ENCODE results near the gene RGS6.

DNA sequence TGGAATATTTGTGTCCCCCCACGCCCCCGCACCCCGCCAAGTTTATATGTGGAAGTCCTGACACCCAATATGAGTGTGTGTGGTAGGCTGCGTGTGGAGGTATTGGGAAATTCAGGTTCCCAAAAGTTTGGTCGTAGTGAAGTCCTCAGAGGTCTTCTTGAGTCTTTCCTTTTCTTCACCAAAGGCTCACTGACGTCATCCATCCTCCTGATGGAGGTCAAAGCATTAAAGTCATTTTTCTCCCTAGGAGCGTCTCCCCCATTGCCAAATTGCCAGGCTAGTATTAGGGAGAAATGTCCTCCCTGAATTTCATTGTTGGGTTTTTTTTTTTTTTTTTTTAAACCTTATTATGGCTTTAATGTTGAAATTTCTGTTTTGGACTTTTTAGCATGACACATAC, 113.7 kb downstream of the RGS6 start:
- TF ChIP-seq POLR2A (IDR thresholded peaks at IDR 0.05), result no peak
- TF ChIP-seq, protein P1, sequence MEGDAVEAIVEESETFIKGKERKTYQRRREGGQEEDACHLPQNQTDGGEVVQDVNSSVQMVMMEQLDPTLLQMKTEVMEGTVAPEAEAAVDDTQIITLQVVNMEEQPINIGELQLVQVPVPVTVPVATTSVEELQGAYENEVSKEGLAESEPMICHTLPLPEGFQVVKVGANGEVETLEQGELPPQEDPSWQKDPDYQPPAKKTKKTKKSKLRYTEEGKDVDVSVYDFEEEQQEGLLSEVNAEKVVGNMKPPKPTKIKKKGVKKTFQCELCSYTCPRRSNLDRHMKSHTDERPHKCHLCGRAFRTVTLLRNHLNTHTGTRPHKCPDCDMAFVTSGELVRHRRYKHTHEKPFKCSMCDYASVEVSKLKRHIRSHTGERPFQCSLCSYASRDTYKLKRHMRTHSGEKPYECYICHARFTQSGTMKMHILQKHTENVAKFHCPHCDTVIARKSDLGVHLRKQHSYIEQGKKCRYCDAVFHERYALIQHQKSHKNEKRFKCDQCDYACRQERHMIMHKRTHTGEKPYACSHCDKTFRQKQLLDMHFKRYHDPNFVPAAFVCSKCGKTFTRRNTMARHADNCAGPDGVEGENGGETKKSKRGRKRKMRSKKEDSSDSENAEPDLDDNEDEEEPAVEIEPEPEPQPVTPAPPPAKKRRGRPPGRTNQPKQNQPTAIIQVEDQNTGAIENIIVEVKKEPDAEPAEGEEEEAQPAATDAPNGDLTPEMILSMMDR (IDR thresholded peaks at IDR 0.05), result no peak
